K562 (cell line): ENCODE measurements around the gene RPLP2. TPM values are rescaled to one million over a fixed set of nuclear protein-coding genes. Genes with fewer than 3 reads are reported as not detected.
A peak's percentile ranks its signal among the peaks of the same experiment; 100 is the strongest.

Experiments
- ATF1 ChIP-seq, 2 experiments: fragments of 450-650 bp in 1 of 2; IDR thresholded peaks; 2 replicates each; pipeline ENCODE4 v1.6.1; 2016; ENCODE audit warnings: missing compliant biosample characterization in 1 of 2, missing genetic modification characterization in 1 of 2
- BMI1 ChIP-seq: fragments of 150-350 bp; IDR thresholded peaks from 2 replicates; pipeline ENCODE4 v1.6.1; 2014; ENCODE audit warnings: low read length
- CBX5 ChIP-seq: IDR thresholded peaks from 2 replicates; pipeline ENCODE4 v1.6.1; 2014; ENCODE audit warnings: low read depth, borderline replicate concordance
- ERF ChIP-seq: fragments of 450-650 bp; formaldehyde crosslinking; IDR thresholded peaks from 2 replicates; pipeline ENCODE4 v1.4.0; 2020; ENCODE audit warnings: mild to moderate bottlenecking, mixed read lengths
- PCBP1 ChIP-seq: fragments of 200-400 bp; formaldehyde crosslinking; IDR thresholded peaks from 2 replicates; pipeline ENCODE4 v1.6.1; 2018; ENCODE audit warnings: mild to moderate bottlenecking, low read depth, low read length; ENCODE audit not compliant: poor library complexity, severe bottlenecking
- POLR2A ChIP-seq: fragments of 450-650 bp; conservative IDR thresholded peaks from 2 replicates; pipeline ENCODE4 v1.6.1; 2016
- RBM17 ChIP-seq: fragments of 200-400 bp; formaldehyde crosslinking; IDR thresholded peaks from 2 replicates; pipeline ENCODE4 v1.6.1; 2017; ENCODE audit warnings: low read depth, mild to moderate bottlenecking, low read length, borderline replicate concordance
- SIN3A ChIP-seq, 2 experiments: fragments of 150-350 bp in 1 of 2; IDR thresholded peaks; 2 replicates each; pipeline ENCODE4 v1.6.1; 2011 to 2016; ENCODE audit warnings: borderline replicate concordance in 2 of 2, low read depth in 2 of 2, low read length in 2 of 2, mild to moderate bottlenecking in 2 of 2, moderate library complexity in 2 of 2; ENCODE audit not compliant: control insufficient read depth in 1 of 2
- ZNF431 ChIP-seq: sonication (generic); formaldehyde crosslinking; IDR thresholded peaks from 2 replicates; pipeline ENCODE4 v1.8.0; 2022; ENCODE audit warnings: mild to moderate bottlenecking, missing genetic modification reagents
- polyA plus RNA-seq, 8 experiments: library from polyadenylated mRNA; depleted of rRNA in 4 of 8; stranded (reverse) in 5 of 8; unstranded in 3 of 8; fragments of >200 nt; fragmentation: Nextera tagmentation in 2 of 8; fragmentation: Illumina TruSeq in 1 of 8; extraction: Ambion mirVana in 2 of 8; extraction: Trizol in 1 of 8; gene quantifications; 2 replicates each; pipeline versions ENCODE4 v1.2.1 to v1.2.3, GENCODE V29; 2011 to 2014; ENCODE audit warnings: inconsistent platforms in 1 of 8, missing spikeins in 1 of 8
- total RNA-seq, 7 experiments: library from RNA; depleted of rRNA in 6 of 7; stranded (reverse); fragments of >200 nt in 6 of 7; fragmentation: Illumina TruSeq in 2 of 7; extraction: Trizol in 2 of 7; gene quantifications; 2 replicates each; pipeline versions ENCODE4 v1.2.1 to v1.2.3, GENCODE V29; 2011 to 2021; ENCODE audit warnings: low replicate concordance in 1 of 7
- TF ChIP-seq, protein P1 (sequence below), 2 experiments: IDR thresholded peaks in 1 of 2; conservative IDR thresholded peaks in 1 of 2; 2 replicates each; pipeline ENCODE4 v1.6.1; 2016; ENCODE audit warnings: low read depth in 2 of 2, mild to moderate bottlenecking in 1 of 2, missing compliant biosample characterization in 1 of 2, missing genetic modification characterization in 1 of 2, moderate library complexity in 1 of 2
- TF ChIP-seq, protein P2 (sequence below), 3 experiments: fragments of 200-800 bp in 1 of 3; sonication (Bioruptor generic) in 1 of 3; sonication (generic) in 1 of 3; formaldehyde crosslinking in 1 of 3; IDR thresholded peaks; 2 replicates each; pipeline versions ENCODE4 v1.6.1 to v1.8.0; 2016 to 2022; ENCODE audit warnings: mild to moderate bottlenecking in 2 of 3, missing compliant biosample characterization in 2 of 3, missing genetic modification characterization in 2 of 3, missing genetic modification reagents in 1 of 3
- TF ChIP-seq, protein P3 (sequence below): fragments of 450-650 bp; IDR thresholded peaks from 2 replicates; pipeline ENCODE4 v1.6.1; 2017; ENCODE audit warnings: mild to moderate bottlenecking, moderate library complexity
- TF ChIP-seq, protein P4 (sequence below): sonication (generic); formaldehyde crosslinking; IDR thresholded peaks from 2 replicates; pipeline ENCODE4 v1.8.0; 2023; ENCODE audit warnings: mild to moderate bottlenecking, missing genetic modification reagents
- TF ChIP-seq, protein P5 (sequence below): fragments of 250-450 bp; sonication (Bioruptor Pico); IDR thresholded peaks from 2 replicates; pipeline ENCODE4 v1.9.0; 2021; ENCODE audit warnings: mild to moderate bottlenecking, inconsistent platforms

Gene RPLP2
- total and polyA plus RNA-seq, 9 of the 15 experiments (the other 6 are each of a cell fraction or from before 2014, with no cell fraction given) = 528 to 3,807 (median 1,633) TPM

DNA sequence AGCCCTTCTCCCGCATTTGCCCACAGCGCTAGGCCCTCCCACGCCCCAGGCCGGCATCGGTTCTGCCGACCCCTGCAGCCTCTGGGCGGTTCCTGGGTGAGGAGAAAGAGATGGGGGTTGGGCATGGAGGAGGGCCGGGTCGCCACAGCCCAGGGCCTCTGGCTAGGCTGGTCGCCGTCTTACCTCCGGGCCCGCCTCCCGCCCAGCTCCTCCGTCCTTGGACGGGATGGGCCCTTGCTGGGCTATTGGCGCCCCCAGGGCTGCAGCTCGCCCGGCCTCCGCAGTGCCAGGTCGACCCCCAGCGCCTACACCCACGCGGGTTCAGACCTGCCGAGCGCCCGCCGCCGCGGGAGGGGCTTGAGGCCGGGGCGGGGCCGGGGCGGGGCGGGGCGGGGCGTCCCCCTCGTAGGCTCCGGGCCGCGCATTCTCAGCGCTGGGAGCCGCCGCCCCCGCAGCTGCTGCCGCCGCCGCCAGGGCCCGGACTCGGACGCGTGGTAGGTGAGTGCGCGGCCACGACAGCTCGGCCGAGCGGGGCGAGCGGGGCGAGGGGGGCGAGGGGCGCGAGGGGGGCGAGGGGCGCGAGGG lies 22.9 kb downstream of the RPLP2 start, which contains the start of gene CD151 (continued):
- TF ChIP-seq, protein P1, sequence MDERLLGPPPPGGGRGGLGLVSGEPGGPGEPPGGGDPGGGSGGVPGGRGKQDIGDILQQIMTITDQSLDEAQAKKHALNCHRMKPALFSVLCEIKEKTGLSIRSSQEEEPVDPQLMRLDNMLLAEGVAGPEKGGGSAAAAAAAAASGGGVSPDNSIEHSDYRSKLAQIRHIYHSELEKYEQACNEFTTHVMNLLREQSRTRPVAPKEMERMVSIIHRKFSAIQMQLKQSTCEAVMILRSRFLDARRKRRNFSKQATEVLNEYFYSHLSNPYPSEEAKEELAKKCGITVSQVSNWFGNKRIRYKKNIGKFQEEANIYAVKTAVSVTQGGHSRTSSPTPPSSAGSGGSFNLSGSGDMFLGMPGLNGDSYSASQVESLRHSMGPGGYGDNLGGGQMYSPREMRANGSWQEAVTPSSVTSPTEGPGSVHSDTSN (CRISPR knock-in tag; IDR thresholded peaks at IDR 0.05; ENCODE audit: low read depth) = no peak
- TF ChIP-seq, protein P1 (tag; conservative IDR thresholded peaks at IDR 0.05; ENCODE audit: low read depth) = no peak
- TF ChIP-seq, protein P2, sequence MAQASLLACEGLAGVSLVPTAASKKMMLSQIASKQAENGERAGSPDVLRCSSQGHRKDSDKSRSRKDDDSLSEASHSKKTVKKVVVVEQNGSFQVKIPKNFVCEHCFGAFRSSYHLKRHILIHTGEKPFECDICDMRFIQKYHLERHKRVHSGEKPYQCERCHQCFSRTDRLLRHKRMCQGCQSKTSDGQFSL (CRISPR knock-in tag; IDR thresholded peaks at IDR 0.05) = no peak
- TF ChIP-seq, protein P2 (tag; IDR thresholded peaks at IDR 0.05) = 0 out of 4 replicates have a peak, but pooled peaks of 1 of the 2 experiments have one; percentile 17
- TF ChIP-seq, protein P3, sequence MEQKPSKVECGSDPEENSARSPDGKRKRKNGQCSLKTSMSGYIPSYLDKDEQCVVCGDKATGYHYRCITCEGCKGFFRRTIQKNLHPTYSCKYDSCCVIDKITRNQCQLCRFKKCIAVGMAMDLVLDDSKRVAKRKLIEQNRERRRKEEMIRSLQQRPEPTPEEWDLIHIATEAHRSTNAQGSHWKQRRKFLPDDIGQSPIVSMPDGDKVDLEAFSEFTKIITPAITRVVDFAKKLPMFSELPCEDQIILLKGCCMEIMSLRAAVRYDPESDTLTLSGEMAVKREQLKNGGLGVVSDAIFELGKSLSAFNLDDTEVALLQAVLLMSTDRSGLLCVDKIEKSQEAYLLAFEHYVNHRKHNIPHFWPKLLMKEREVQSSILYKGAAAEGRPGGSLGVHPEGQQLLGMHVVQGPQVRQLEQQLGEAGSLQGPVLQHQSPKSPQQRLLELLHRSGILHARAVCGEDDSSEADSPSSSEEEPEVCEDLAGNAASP = no peak
- peak; percentile 58; the same call in 1 of the 2 replicates for TF ChIP-seq ZNF431 (CRISPR knock-in tag)
- TF ChIP-seq PCBP1 = peak; percentile 24
- no peak for TF ChIP-seq ATF1 (CRISPR knock-in tag; IDR thresholded peaks at IDR 0.05)
- no peak for TF ChIP-seq ATF1 (tag; IDR thresholded peaks at IDR 0.05)
- no peak for TF ChIP-seq CBX5
- TF ChIP-seq, protein P4, sequence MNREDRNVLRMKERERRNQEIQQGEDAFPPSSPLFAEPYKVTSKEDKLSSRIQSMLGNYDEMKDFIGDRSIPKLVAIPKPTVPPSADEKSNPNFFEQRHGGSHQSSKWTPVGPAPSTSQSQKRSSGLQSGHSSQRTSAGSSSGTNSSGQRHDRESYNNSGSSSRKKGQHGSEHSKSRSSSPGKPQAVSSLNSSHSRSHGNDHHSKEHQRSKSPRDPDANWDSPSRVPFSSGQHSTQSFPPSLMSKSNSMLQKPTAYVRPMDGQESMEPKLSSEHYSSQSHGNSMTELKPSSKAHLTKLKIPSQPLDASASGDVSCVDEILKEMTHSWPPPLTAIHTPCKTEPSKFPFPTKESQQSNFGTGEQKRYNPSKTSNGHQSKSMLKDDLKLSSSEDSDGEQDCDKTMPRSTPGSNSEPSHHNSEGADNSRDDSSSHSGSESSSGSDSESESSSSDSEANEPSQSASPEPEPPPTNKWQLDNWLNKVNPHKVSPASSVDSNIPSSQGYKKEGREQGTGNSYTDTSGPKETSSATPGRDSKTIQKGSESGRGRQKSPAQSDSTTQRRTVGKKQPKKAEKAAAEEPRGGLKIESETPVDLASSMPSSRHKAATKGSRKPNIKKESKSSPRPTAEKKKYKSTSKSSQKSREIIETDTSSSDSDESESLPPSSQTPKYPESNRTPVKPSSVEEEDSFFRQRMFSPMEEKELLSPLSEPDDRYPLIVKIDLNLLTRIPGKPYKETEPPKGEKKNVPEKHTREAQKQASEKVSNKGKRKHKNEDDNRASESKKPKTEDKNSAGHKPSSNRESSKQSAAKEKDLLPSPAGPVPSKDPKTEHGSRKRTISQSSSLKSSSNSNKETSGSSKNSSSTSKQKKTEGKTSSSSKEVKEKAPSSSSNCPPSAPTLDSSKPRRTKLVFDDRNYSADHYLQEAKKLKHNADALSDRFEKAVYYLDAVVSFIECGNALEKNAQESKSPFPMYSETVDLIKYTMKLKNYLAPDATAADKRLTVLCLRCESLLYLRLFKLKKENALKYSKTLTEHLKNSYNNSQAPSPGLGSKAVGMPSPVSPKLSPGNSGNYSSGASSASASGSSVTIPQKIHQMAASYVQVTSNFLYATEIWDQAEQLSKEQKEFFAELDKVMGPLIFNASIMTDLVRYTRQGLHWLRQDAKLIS (CRISPR knock-in tag) = peak; percentile 86
- 0 out of 2 replicates have a peak, but pooled peaks have one; percentile 54 for TF ChIP-seq ERF
- no peak for TF ChIP-seq BMI1
- TF ChIP-seq RBM17 = no peak
- no peak; a peak in 1 of 4 replicates for TF ChIP-seq SIN3A (IDR thresholded peaks at IDR 0.05; ENCODE audit: borderline replicate concordance in 2 of 2, control insufficient read depth in 1 of 2, low read depth in 2 of 2, low read length in 2 of 2)
- TF ChIP-seq POLR2A = peak; percentile 57
- TF ChIP-seq, protein P5, sequence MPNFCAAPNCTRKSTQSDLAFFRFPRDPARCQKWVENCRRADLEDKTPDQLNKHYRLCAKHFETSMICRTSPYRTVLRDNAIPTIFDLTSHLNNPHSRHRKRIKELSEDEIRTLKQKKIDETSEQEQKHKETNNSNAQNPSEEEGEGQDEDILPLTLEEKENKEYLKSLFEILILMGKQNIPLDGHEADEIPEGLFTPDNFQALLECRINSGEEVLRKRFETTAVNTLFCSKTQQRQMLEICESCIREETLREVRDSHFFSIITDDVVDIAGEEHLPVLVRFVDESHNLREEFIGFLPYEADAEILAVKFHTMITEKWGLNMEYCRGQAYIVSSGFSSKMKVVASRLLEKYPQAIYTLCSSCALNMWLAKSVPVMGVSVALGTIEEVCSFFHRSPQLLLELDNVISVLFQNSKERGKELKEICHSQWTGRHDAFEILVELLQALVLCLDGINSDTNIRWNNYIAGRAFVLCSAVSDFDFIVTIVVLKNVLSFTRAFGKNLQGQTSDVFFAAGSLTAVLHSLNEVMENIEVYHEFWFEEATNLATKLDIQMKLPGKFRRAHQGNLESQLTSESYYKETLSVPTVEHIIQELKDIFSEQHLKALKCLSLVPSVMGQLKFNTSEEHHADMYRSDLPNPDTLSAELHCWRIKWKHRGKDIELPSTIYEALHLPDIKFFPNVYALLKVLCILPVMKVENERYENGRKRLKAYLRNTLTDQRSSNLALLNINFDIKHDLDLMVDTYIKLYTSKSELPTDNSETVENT (CRISPR knock-in tag) = 0 out of 2 replicates have a peak, but pooled peaks have one; percentile 41
